Stimulated activated CD4-positive, alpha-beta T cell treated with anti-CD3 and anti-CD28 coated beads, TNF-alpha, amount 100 ng/mL, for 48 hours (primary cell): ENCODE data around the gene RHEB.
A peak's percentile ranks its signal among the peaks of the same experiment; 100 is the strongest.

ENCODE experiments used
- DNase-seq, 3 donors: peaks; one replicate each; pipeline ENCODE4 v3.0.0-alpha.2; 2020; ENCODE audit warnings: low read depth in 3 of 3

The RHEB gene

GRCh38 chr7:151504715-151505326, 14.9 kb downstream of the RHEB start:
- DNase-seq: no peak

GRCh38 chr7:151503902-151504714, 15.6 kb downstream of the RHEB start:
- DNase-seq: no peak

- DNase-seq: no peak
Measured at GRCh38 chr7:151501676-151502075, 18.0 kb downstream of the RHEB start.

GRCh38 chr7:151498495-151498894, 21.2 kb downstream of the RHEB start:
- DNase-seq: no peak

DNA sequence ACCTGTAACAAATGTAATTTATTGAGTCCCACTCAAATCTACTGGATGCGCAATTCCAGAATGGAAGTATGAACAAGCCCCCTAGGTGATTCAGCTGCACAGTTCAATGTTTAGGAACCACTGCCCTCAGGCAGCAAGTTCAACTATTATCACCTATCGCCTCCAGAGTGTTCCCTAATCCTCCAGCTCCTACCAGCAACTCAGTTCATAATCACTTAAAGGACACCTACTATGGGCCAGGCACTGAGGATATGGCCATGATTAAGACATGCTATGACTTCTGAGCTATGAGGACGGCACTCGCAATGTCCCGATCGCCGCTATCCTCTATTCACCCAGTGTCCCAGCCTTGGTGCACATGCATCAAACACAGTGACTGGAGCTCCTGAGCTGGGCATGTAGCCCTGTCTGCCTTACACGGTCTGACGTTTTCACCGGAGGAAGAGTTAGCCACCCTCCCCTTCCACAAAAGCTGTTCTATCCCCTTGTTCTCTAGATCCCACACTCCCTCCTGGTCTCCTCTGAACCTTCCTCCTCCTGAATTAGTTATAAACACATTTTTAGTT, 22.3 kb downstream of the RHEB start:
- DNase-seq: no peak

- no peak for DNase-seq
Measured at GRCh38 chr7:151495360-151495759, 24.3 kb downstream of the RHEB start.

DNA sequence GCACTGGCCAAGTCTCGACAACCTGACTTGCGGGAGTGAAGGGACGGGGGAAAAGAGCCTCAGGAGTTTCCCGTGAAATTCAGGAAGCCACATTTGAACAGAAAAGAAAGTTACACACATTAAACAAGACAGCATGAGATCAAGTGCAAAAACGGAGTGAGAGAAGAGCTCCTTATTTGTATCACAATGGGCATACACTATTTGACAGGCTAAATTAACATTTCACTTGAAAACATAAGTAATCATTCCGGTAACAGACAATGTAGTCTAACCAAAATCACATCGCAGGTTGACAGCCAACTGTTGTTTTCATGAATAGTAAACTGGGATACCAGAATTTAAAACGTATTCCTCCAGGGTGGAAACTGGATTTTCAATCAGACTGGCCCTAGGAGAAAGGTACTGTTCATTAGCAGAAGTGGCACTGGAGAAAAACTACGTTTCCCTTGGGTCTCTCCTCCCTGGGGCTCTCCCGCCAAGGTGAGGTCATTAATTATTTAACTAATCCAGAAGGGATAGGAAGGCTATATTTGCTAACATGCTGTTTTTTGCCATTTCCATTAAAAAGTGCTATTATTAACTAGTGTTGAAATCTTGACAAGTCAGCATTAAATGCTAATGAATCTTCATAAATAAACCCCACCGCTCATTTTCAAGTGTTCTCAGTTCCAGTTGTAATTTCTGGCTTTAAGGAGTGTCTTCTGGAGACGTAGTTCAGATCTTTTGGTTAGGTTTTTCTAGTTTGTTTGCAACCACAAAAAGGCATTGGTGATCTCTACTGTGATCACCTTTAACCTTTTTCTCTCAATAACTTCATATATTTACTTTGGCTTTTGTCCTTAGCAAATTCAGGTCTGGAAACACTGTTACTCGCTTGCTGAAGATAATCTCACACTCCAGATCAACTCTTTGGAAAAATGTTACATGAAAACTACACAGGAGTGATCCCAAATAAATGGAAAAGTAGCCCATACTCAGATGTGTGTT, 25.1 kb downstream of the RHEB start:
- DNase-seq: no peak

DNA sequence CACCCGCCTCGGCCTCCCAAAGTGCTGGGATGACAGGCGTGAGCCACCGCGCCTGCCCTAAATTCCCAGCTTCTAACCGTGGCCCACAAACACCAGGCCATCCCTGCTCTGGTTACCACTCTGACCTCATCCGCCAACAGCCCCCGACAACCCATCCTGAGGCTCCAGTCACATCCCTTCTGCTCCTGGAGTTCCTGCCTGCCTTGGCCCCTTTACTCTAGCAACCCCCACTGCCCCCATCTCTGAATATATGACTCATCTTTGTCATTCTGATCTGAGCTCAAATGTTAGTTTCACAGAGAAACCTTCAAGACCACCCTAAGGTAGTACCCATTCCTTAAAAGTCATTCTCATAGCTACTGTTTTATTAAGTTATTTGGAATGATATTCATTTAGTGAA, 26.6 kb downstream of the RHEB start:
- no peak for DNase-seq

GRCh38 chr7:151491859-151492258, 27.8 kb downstream of the RHEB start:
- DNase-seq: no peak

- DNase-seq: no peak
Measured at GRCh38 chr7:151490456-151491105, 29.1 kb downstream of the RHEB start.

GRCh38 chr7:151489498-151489897, 30.2 kb downstream of the RHEB start:
- DNase-seq: no peak

GRCh38 chr7:151488096-151488495, 31.6 kb downstream of the RHEB start:
- no peak for DNase-seq

DNA sequence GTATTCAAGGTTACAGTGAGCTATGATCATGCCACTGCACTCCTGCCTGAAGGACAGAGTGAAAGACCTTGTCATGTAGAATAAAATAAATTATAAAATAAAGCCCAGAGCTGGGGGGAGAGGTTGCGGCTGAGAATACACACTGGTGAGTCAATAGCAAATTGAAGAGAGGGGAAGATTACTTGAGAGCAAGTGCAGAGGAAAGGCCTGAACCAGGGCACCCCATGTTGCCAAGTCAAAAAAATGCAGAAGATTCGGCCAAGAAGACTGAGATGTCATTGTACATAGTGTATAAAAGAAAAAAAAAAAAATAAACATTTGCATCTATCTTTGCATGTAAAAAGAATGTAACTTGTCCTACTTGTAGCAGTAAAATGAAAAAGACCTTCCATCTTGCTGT, 32.5 kb downstream of the RHEB start:
- DNase-seq: no peak

GRCh38 chr7:151486074-151486473, 33.6 kb downstream of the RHEB start:
- DNase-seq: no peak

- DNase-seq: peak in 2 of 3 donors; percentile 19 to 33
Measured at GRCh38 chr7:151484971-151485707, 34.6 kb downstream of the RHEB start.

DNA sequence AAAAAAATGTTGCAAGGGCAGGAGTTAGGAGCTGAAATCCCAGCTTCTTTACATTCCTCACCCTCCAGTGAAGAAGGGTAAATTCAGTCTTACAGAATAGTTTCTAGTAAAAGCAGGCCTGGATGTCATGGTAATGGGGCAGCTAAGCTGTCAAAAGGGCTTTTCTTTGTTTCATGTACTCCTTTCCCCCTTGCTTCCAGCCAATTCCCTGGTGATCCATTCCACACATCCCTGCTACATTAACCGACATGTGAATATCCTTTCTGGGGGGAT, 36.0 kb downstream of the RHEB start:
- DNase-seq: no peak

- no peak for DNase-seq
Measured at GRCh38 chr7:151482883-151483710, 36.6 kb downstream of the RHEB start.

- DNase-seq: no peak
Measured at GRCh38 chr7:151481650-151482505, 37.8 kb downstream of the RHEB start.

DNA sequence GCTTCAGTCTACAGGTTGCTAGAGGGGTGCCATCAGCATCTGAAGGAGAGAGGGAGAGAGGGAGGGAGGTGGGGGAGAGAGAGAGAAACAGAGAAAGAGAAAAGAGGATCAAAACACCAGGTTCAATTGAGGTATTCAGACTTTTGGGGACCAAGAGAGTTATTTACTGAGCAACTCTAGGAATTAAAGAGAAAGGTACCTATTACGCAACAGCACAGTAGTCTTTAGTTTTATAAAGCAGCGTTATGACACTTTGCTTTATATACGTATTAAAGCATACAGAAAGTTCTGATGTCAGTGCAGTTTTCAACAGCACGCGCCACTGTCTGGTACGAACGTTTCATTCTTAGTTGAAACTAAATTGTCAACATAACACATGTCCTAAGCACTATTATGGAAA, 41.8 kb downstream of the RHEB start:
- no peak for DNase-seq
